Transverse colon (tissue), 4 donors: ENCODE measurements around the gene ZNF438.

Experiments
- CTCF ChIP-seq, 5 experiments: fragments of 200-600 bp in 3 of 5; fragments of 450-650 bp in 2 of 5; sonication (generic) in 3 of 5; IDR thresholded peaks; 1 replicate in 2 of 5; 2 replicates in 3 of 5; pipeline ENCODE4 v1.5.1; 2016 to 2017; ENCODE audit warnings: antibody characterized with exemption in 5 of 5, inconsistent platforms in 3 of 5, mild to moderate bottlenecking in 2 of 5, moderate library complexity in 1 of 5
- EP300 ChIP-seq: sonication (generic); formaldehyde crosslinking; IDR thresholded peaks from one replicate; pipeline ENCODE4 v1.6.1; 2017; ENCODE audit warnings: antibody characterized with exemption, low read depth
- POLR2A ChIP-seq: fragments of 450-650 bp; IDR thresholded peaks from one replicate; pipeline ENCODE4 v1.6.1; 2016; ENCODE audit warnings: antibody characterized with exemption, mild to moderate bottlenecking, moderate library complexity
- POLR2AphosphoS5 ChIP-seq, 3 donors: sonication (generic); formaldehyde crosslinking; IDR thresholded peaks; one replicate each; pipeline ENCODE4 v1.6.1; 2016; ENCODE audit warnings: antibody characterized with exemption in 3 of 3

- TF ChIP-seq POLR2A (no peak), CTCF (IDR thresholded peaks at IDR 0.05) (no peak), EP300 (no peak), POLR2AphosphoS5 (IDR thresholded peaks at IDR 0.05) (no peak)
Observed at GRCh38 chr10:30836406-30836805, 195.3 kb downstream of the ZNF438 start.
